Measurements from ENCODE around the gene MRPS11. TPM values are rescaled to one million over a fixed set of nuclear protein-coding genes. Genes with fewer than 3 reads are reported as not detected.

Gene MRPS11
- total and polyA plus RNA-seq, 2 of the 8 experiments (the other 6 are each of a cell fraction or from before 2014, with no cell fraction given) = 41.4 to 59.2 TPM

- TF ChIP-seq MAX (IDR thresholded peaks at IDR 0.05) (peak; percentile 36; the same call in 1 of the 2 replicates), ZNF274 (IDR thresholded peaks at IDR 0.05; ENCODE audit: borderline replicate concordance, extremely low read depth, low read length) (no peak), GTF2F1 (IDR thresholded peaks at IDR 0.05; ENCODE audit: borderline replicate concordance, low read depth, low read length) (no peak), POLR2A (IDR thresholded peaks at IDR 0.05; ENCODE audit: control extremely low read depth in 1 of 2, low read depth in 2 of 2, low read length in 2 of 2) (no peak), CTCF (IDR thresholded peaks at IDR 0.05; ENCODE audit: control extremely low read depth in 1 of 3, insufficient read depth in 1 of 3, low read depth in 1 of 3, low read length in 3 of 3) (peak; percentile 11 to 81 (median 70)), CTBP2 (IDR thresholded peaks at IDR 0.05; ENCODE audit: borderline replicate concordance, insufficient read depth, insufficient read length, low read length) (no peak), TAF7 (optimal IDR thresholded peaks at IDR 0.05; ENCODE audit: borderline replicate concordance, low read depth, low read length) (no peak), SIN3A (conservative IDR thresholded peaks at IDR 0.05 in 1 of 2, IDR thresholded peaks at IDR 0.05 in 1 of 2; ENCODE audit: low read depth in 1 of 2, low read length in 2 of 2) (peak; percentile 44 to 79; a peak in 1 of 4 replicates)
These were observed 9.1 kb downstream of the MRPS11 start (continued) for GRCh38 chr15:88476635-88477060.

All from H1 (cell line).